OCI-LY1 (cell line): Measurements from ENCODE around the gene VTCN1.

Source experiments
- H2AFZ ChIP-seq: fragments of 200-600 bp; sonication (generic), shearing (Covaris generic); 2 replicates; pipeline ENCODE4 v1.6.0; 2014; ENCODE audit warnings: antibody characterized with exemption, mild to moderate bottlenecking, low read length
- H3F3A ChIP-seq: fragments of 200-600 bp; sonication (generic), shearing (Covaris generic); 2 replicates; pipeline ENCODE4 v1.6.0; 2014; ENCODE audit warnings: mild to moderate bottlenecking, antibody characterized with exemption, low read length, moderate library complexity; ENCODE audit not compliant: insufficient read depth
- H3K27ac ChIP-seq: fragments of 200-600 bp; sonication (generic); 2 replicates; pipeline ENCODE4 v1.5.1; 2014; ENCODE audit warnings: low read length, mixed run types, mild to moderate bottlenecking, low read depth; ENCODE audit not compliant: poor library complexity, severe bottlenecking
- H3K27me3 ChIP-seq: fragments of 200-600 bp; sonication (generic); 2 replicates; pipeline ENCODE4 v1.6.0; 2014; ENCODE audit warnings: antibody characterized with exemption, mild to moderate bottlenecking, low read length, moderate library complexity; ENCODE audit not compliant: insufficient read depth
- H3K36me3 ChIP-seq: fragments of 200-600 bp; sonication (generic); 2 replicates; pipeline ENCODE4 v1.6.1; 2014; ENCODE audit warnings: mild to moderate bottlenecking, antibody characterized with exemption, low read length, moderate library complexity, mixed read lengths; ENCODE audit not compliant: insufficient read depth
- H3K4me1 ChIP-seq: fragments of 200-600 bp; sonication (generic); 2 replicates; pipeline ENCODE4 v1.5.1; 2014; ENCODE audit warnings: mild to moderate bottlenecking, low read length, moderate library complexity; ENCODE audit not compliant: insufficient read depth, severe bottlenecking
- H3K4me2 ChIP-seq: fragments of 200-600 bp; sonication (generic), shearing (Covaris generic); 2 replicates; pipeline ENCODE4 v1.6.1; 2014; ENCODE audit warnings: low read length
- H3K4me3 ChIP-seq: fragments of 200-600 bp; sonication (generic); 2 replicates; pipeline ENCODE4 v1.5.1; 2014; ENCODE audit warnings: low read length, low read depth, mild to moderate bottlenecking, mixed read lengths; ENCODE audit not compliant: poor library complexity, severe bottlenecking
- H3K79me2 ChIP-seq: fragments of 200-600 bp; shearing (Covaris generic); 2 replicates; pipeline ENCODE4 v1.6.1; 2016; ENCODE audit warnings: mixed run types, low read length, mixed read lengths; ENCODE audit not compliant: insufficient read depth
- H3K9ac ChIP-seq: fragments of 200-600 bp; sonication (generic), shearing (Covaris generic); 2 replicates; pipeline ENCODE4 v1.6.1; 2014; ENCODE audit warnings: mild to moderate bottlenecking, low read length, mixed read lengths
- H3K9me2 ChIP-seq: fragments of 200-600 bp; sonication (generic), shearing (Covaris generic); 2 replicates; pipeline ENCODE4 v1.6.1; 2014; ENCODE audit warnings: low read depth, mild to moderate bottlenecking, low read length, mixed read lengths
- H3K9me3 ChIP-seq: fragments of 200-600 bp; shearing (Covaris generic); 2 replicates; pipeline ENCODE4 v1.6.1; 2014; ENCODE audit warnings: low read length, mixed read lengths
- H4K20me1 ChIP-seq: fragments of 200-600 bp; sonication (generic), shearing (Covaris generic); 2 replicates; pipeline ENCODE4 v1.6.0; 2016; ENCODE audit warnings: mild to moderate bottlenecking, low read length; ENCODE audit not compliant: insufficient read depth
- CTCF ChIP-seq: fragments of 200-600 bp; sonication (generic), shearing (Covaris generic); IDR thresholded peaks from 2 replicates; pipeline ENCODE4 v1.5.1; 2017; ENCODE audit warnings: mild to moderate bottlenecking, antibody characterized with exemption, low read length, moderate library complexity, mixed read lengths
- EZH2 ChIP-seq: fragments of 200-600 bp; sonication (generic), shearing (Covaris generic); IDR thresholded peaks from 2 replicates; pipeline ENCODE4 v1.8.0; 2017; ENCODE audit warnings: borderline replicate concordance, mixed run types, mild to moderate bottlenecking, antibody characterized with exemption, low read length, moderate library complexity, mixed read lengths

Gene VTCN1

DNA sequence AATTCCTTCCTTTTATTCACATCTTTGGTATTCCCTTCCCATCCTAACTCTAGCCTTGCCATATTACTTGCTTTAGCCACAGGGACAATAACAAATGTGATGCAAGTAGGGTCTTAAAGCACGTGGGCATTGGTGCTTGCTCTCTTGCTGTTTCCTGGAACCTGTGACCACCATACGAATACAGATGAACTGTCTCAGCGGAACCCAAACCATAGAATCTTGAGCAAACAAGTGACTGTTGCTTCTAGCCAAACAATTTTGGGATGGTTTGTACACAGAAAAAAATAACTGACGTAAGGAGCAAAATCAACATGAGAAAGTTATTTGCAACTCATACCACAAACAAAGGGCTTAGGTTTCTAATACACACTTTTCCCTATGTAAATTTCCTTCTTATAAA is 15.2 kb upstream of the VTCN1 start:
- Histone ChIP-seq H3K9me2 (no peaks in the 10 kb centered on the region), H3F3A (no peaks in the 10 kb centered on the region), H4K20me1 (no peaks in the 10 kb centered on the region), H3K4me2 (no peak overlapping the region), H3K4me1 (no peaks in the 10 kb centered on the region), H3K9ac (no peak overlapping the region), H3K27me3 (no peaks in the 10 kb centered on the region), H3K9me3 (no peaks in the 10 kb centered on the region), H2AFZ (no peak overlapping the region), H3K36me3 (no peaks in the 10 kb centered on the region), H3K79me2 (no peaks in the 10 kb centered on the region), H3K27ac (no peak overlapping the region), H3K4me3 (no peak overlapping the region)
- TF ChIP-seq CTCF (no peak), EZH2 (no peak)

- Histone ChIP-seq H3K79me2 (no peaks in the 10 kb centered on the region), H3K27me3 (no peaks in the 10 kb centered on the region), H3K9me3 (no peaks in the 10 kb centered on the region)
Observed at GRCh38 chr1:117216718-117217117, 6.0 kb upstream of the VTCN1 start.

DNA sequence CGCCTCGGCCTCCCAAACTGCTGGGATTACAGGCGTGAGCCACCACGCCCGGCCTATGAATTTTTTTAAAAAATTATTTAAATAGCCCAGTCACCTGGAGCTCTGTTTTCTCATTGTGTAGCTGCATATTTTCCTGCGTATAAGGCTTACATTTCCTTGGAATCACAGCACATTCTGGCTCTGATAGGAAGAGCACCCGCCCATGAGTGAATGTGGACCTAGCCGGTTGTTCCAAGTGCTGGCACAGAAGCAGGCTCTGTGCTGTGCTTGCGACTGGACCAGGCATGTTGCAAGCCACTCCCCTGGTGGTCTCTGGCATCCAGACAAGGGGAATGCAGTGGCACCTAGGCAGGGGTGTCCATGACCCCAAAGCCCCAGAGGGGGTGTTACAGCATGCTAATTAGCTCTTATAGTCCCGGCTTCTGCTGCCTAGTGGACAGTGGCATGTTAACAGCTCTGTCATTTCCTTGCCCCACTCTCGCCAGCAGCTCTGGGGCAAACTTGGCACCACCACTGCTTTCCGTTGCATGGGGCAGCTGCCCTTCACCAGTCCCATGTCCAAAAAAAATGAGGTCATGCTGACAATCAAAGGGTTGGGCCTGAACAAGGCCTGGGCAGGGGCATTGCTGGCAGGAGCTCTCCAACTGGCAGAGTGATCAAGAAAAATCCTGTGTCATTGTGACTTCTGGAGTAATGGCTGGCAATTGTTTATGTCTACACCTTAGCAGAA is 5.2 kb upstream of the VTCN1 start:
- no peaks in the 10 kb centered on the region for H3K36me3 ChIP-seq
- H4K20me1 ChIP-seq: no peaks in the 10 kb centered on the region
- H2AFZ ChIP-seq: no peak overlapping the region
- no peaks in the 10 kb centered on the region for H3K27me3 ChIP-seq
- no peaks in the 10 kb centered on the region for H3K9me3 ChIP-seq
- no peak overlapping the region for H3K27ac ChIP-seq
- H3K9me2 ChIP-seq: no peaks in the 10 kb centered on the region
- no peak overlapping the region for H3K4me3 ChIP-seq
- no peaks in the 10 kb centered on the region for H3F3A ChIP-seq
- no peaks in the 10 kb centered on the region for H3K79me2 ChIP-seq
- H3K4me2 ChIP-seq: no peak overlapping the region
- TF ChIP-seq CTCF (no peak), EZH2 (no peak)
- H3K9ac ChIP-seq: no peak overlapping the region
- H3K4me1 ChIP-seq: no peaks in the 10 kb centered on the region

More at GRCh38 chr1:117216718-117217117, 6.0 kb upstream of the VTCN1 start:
- H3F3A ChIP-seq: no peaks in the 10 kb centered on the region
- H3K9me2 ChIP-seq: no peaks in the 10 kb centered on the region
- H3K36me3 ChIP-seq: no peaks in the 10 kb centered on the region
- H3K27ac ChIP-seq: no peak overlapping the region
- no peak overlapping the region for H3K9ac ChIP-seq
- no peaks in the 10 kb centered on the region for H4K20me1 ChIP-seq
- no peaks in the 10 kb centered on the region for H3K4me1 ChIP-seq
- H3K4me3 ChIP-seq: no peak overlapping the region
- TF ChIP-seq EZH2: no peak
- no peak for TF ChIP-seq CTCF
- no peak overlapping the region for H3K4me2 ChIP-seq
- H2AFZ ChIP-seq: no peak overlapping the region
